Mesothelial cell of epicardium (in vitro differentiated cells): ENCODE measurements around the gene CD47. TPM values are rescaled to one million over a fixed set of nuclear protein-coding genes. Genes with fewer than 3 reads are reported as not detected.

Experiments used
- DNase-seq, 2 experiments: peaks; one replicate each; pipeline ENCODE4 v3.0.0; 2021; ENCODE audit warnings: low spot score in 2 of 2; ENCODE audit not compliant: unreplicated experiment in 2 of 2
- H3K27ac Mint-ChIP-seq: 2 replicates; pipeline ENCODE4 v1.8.0; 2021; ENCODE audit warnings: mixed read lengths
- H3K27me3 Mint-ChIP-seq: 2 replicates; pipeline ENCODE4 v1.8.0; 2021; ENCODE audit warnings: low read depth, mixed read lengths
- H3K36me3 Mint-ChIP-seq: 2 replicates; pipeline ENCODE4 v1.8.0; 2021; ENCODE audit warnings: mixed read lengths
- H3K4me1 Mint-ChIP-seq: 2 replicates; pipeline ENCODE4 v1.8.0; 2021; ENCODE audit warnings: mixed read lengths
- H3K4me3 Mint-ChIP-seq: 2 replicates; pipeline ENCODE4 v1.8.0; 2021; ENCODE audit warnings: mild to moderate bottlenecking, moderate library complexity, mixed read lengths
- H3K9me3 Mint-ChIP-seq: 2 replicates; pipeline ENCODE4 v1.8.0; 2021; ENCODE audit warnings: mixed read lengths
- CTCF ChIP-seq: fragments of 200-600 bp; sonication (generic); IDR thresholded peaks from one replicate; pipeline ENCODE4 v1.5.0; 2021; ENCODE audit warnings: antibody characterized with exemption; ENCODE audit not compliant: unreplicated experiment
- total RNA-seq: library from RNA; stranded (reverse); gene quantifications from 3 replicates; pipeline ENCODE4 v1.2.1, GENCODE V29; 2021

CD47 gene
- total RNA-seq, 1 donor from 2014 or later = 174 TPM

- Mint-ChIP-seq H3K36me3 (no peaks in the 10 kb centered on the region), H3K4me1 (peaks cover 26% of the 10 kb centered on the region), H3K9me3 (peaks cover 4% of the 10 kb centered on the region), H3K27ac (peak overlapping the region; percentile 94), H3K4me3 (no peak overlapping the region), H3K27me3 (no peaks in the 10 kb centered on the region)
- no peak for DNase-seq
- no peak for TF ChIP-seq CTCF
These were observed 42.2 kb upstream of the CD47 start for GRCh38 chr3:108133048-108133369.

- peaks cover 4% of the 10 kb centered on the region for H3K9me3 Mint-ChIP-seq
- DNase-seq = no peak
- no peak overlapping the region for H3K27ac Mint-ChIP-seq
- no peak for TF ChIP-seq CTCF
- no peaks in the 10 kb centered on the region for H3K36me3 Mint-ChIP-seq
- no peaks in the 10 kb centered on the region for H3K27me3 Mint-ChIP-seq
- H3K4me3 Mint-ChIP-seq = no peak overlapping the region
- H3K4me1 Mint-ChIP-seq = peaks cover 17% of the 10 kb centered on the region
These were observed 40.8 kb upstream of the CD47 start for GRCh38 chr3:108131475-108132134.

GRCh38 chr3:108130701-108131474 lies 40.1 kb upstream of the CD47 start:
- Mint-ChIP-seq H3K27ac (no peak overlapping the region), H3K27me3 (no peaks in the 10 kb centered on the region), H3K4me1 (peaks cover 17% of the 10 kb centered on the region), H3K4me3 (no peak overlapping the region), H3K9me3 (peaks cover 4% of the 10 kb centered on the region), H3K36me3 (no peaks in the 10 kb centered on the region)
- DNase-seq = no peak
- no peak for TF ChIP-seq CTCF

DNA sequence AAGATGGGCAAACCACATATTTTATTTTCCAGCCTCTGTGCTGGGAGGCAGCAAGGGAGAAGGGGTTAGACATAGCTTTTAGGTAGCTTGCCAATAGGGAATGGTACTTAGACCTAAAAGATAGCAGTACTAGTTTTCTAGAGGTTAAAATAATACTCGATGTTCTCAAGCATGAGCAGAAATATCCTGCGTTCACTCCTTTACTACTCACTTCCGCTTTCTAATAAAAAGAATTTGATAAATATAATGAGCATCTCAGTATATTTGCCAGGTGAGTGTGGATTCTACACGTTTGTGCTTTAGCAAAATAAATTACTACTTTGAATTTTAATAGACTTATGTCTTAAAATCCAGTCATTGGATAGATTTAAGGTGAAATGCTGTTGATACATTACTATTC lies 39.4 kb upstream of the CD47 start:
- H3K9me3 Mint-ChIP-seq = peaks cover 4% of the 10 kb centered on the region
- H3K27ac Mint-ChIP-seq = no peak overlapping the region
- no peaks in the 10 kb centered on the region for H3K27me3 Mint-ChIP-seq
- H3K4me1 Mint-ChIP-seq = peaks cover 17% of the 10 kb centered on the region
- no peaks in the 10 kb centered on the region for H3K36me3 Mint-ChIP-seq
- no peak for TF ChIP-seq CTCF
- DNase-seq = no peak
- no peak overlapping the region for H3K4me3 Mint-ChIP-seq

- H3K27ac Mint-ChIP-seq = no peak overlapping the region
These were observed 36.6 kb upstream of the CD47 start for GRCh38 chr3:108127301-108127988.

More at GRCh38 chr3:108127301-108127988, 36.6 kb upstream of the CD47 start:
- no peak for DNase-seq
- peaks cover 4% of the 10 kb centered on the region for H3K9me3 Mint-ChIP-seq
- H3K27me3 Mint-ChIP-seq = no peaks in the 10 kb centered on the region
- no peaks in the 10 kb centered on the region for H3K36me3 Mint-ChIP-seq
- H3K4me3 Mint-ChIP-seq = no peak overlapping the region
- no peak for TF ChIP-seq CTCF
- H3K4me1 Mint-ChIP-seq = peaks cover 16% of the 10 kb centered on the region
